Peyer's patch (tissue), 4 donors: ENCODE measurements around the gene PIGN.

Source experiments
- CTCF ChIP-seq, 6 experiments: fragments of 450-650 bp in 4 of 6; fragments of 200-600 bp in 2 of 6; sonication (generic) in 1 of 6; IDR thresholded peaks; one replicate each; pipeline ENCODE4 v1.5.1; 2017 to 2019; ENCODE audit warnings: antibody characterized with exemption in 6 of 6, mild to moderate bottlenecking in 3 of 6, moderate library complexity in 1 of 6
- POLR2A ChIP-seq, 2 donors: fragments of 450-650 bp; IDR thresholded peaks; one replicate each; pipeline ENCODE4 v1.5.1; 2017; ENCODE audit warnings: antibody characterized with exemption in 2 of 2, mild to moderate bottlenecking in 2 of 2, moderate library complexity in 2 of 2

GRCh38 chr18:62085756-62086155 is 101.1 kb downstream of the PIGN start:
- TF ChIP-seq CTCF (IDR thresholded peaks at IDR 0.05) (no peak), POLR2A (IDR thresholded peaks at IDR 0.05) (no peak)
